ENCODE data around the gene CEP250. TPM values are rescaled to one million over a fixed set of nuclear protein-coding genes. Genes with fewer than 3 reads are reported as not detected.

The CEP250 gene
- total and polyA plus RNA-seq, 2 experiments from 2014 or later = 15.5 to 21.7 TPM

GRCh38 chr20:35410613-35411012, 44.8 kb upstream of the CEP250 start:
- no peak for DNase-seq
- peak overlapping the region; percentile 86 for H3K9ac ChIP-seq
- H4K20me1 ChIP-seq (ENCODE audit: insufficient read depth) = no peaks in the 10 kb centered on the region
- no peaks in the 10 kb centered on the region for H3K9me3 ChIP-seq (ENCODE audit: low read depth)
- H3K79me2 ChIP-seq (ENCODE audit: insufficient read depth) = peaks cover 62% of the 10 kb centered on the region
- TF ChIP-seq EZH2 (IDR thresholded peaks at IDR 0.05; ENCODE audit: insufficient read depth, poor library complexity, severe bottlenecking) = no peak
- TF ChIP-seq EZH2phosphoT487 (IDR thresholded peaks at IDR 0.05; ENCODE audit: insufficient read depth, low read depth) = no peak
- WGBS, 2 experiments (ENCODE audit: low coverage in 1 of 2, low lambda C conversion rate in 2 of 2, missing lambda C conversion rate in 2 of 2) = 59 to 63% methylated on average over 6 of the region's 6 CpGs
- H3K4me2 ChIP-seq (ENCODE audit: unreplicated experiment) = peak overlapping the region; percentile 94
- H3K4me1 ChIP-seq (ENCODE audit: insufficient read depth) = peaks cover 5% of the 10 kb centered on the region; the same call in 1 of the 2 replicates
- H3K9me2 ChIP-seq (ENCODE audit: insufficient read depth) = no peaks in the 10 kb centered on the region
- no peaks in the 10 kb centered on the region for H3K27me3 ChIP-seq (replicated peaks; ENCODE audit: insufficient read depth)
- H3F3A ChIP-seq (ENCODE audit: insufficient read depth) = no peaks in the 10 kb centered on the region
- no peak overlapping the region for H2AFZ ChIP-seq
- peak overlapping the region; percentile 90 for H3K4me3 ChIP-seq
- peaks cover 27% of the 10 kb centered on the region for H3K36me3 ChIP-seq (ENCODE audit: low read depth)
- in situ Hi-C loops (cut with MboI) = no loop called here
- H3K27ac ChIP-seq = no peak overlapping the region

GRCh38 chr20:35421322-35421721, 34.1 kb upstream of the CEP250 start:
- no peaks in the 10 kb centered on the region for H3K9me3 ChIP-seq (ENCODE audit: low read depth)
- no peak overlapping the region for H2AFZ ChIP-seq
- DNase-seq = no peak
- in situ Hi-C loops (cut with MboI) = no loop called here
- TF ChIP-seq EZH2 (IDR thresholded peaks at IDR 0.05; ENCODE audit: insufficient read depth, poor library complexity, severe bottlenecking) = no peak
- no peak for TF ChIP-seq EZH2phosphoT487 (IDR thresholded peaks at IDR 0.05; ENCODE audit: insufficient read depth, low read depth)
- no peak overlapping the region for H3K9ac ChIP-seq
- no peak overlapping the region for H3K4me3 ChIP-seq
- H3K27me3 ChIP-seq (replicated peaks; ENCODE audit: insufficient read depth) = no peaks in the 10 kb centered on the region
- no peaks in the 10 kb centered on the region for H3F3A ChIP-seq (ENCODE audit: insufficient read depth)
- no peaks in the 10 kb centered on the region for H3K36me3 ChIP-seq (ENCODE audit: low read depth)
- no peak overlapping the region for H3K27ac ChIP-seq
- H3K4me2 ChIP-seq (ENCODE audit: unreplicated experiment) = no peak overlapping the region
- H3K4me1 ChIP-seq (ENCODE audit: insufficient read depth) = no peaks in the 10 kb centered on the region
- H3K79me2 ChIP-seq (ENCODE audit: insufficient read depth) = no peaks in the 10 kb centered on the region
- no peaks in the 10 kb centered on the region for H3K9me2 ChIP-seq (ENCODE audit: insufficient read depth)
- no peaks in the 10 kb centered on the region for H4K20me1 ChIP-seq (ENCODE audit: insufficient read depth)
- WGBS, 2 experiments (ENCODE audit: low coverage in 1 of 2, low lambda C conversion rate in 2 of 2, missing lambda C conversion rate in 2 of 2) = 70 to 72% methylated on average over 2 of the region's 2 CpGs

GRCh38 chr20:35431621-35432429, 23.6 kb upstream of the CEP250 start:
- Histone ChIP-seq H3K9me2 (ENCODE audit: insufficient read depth) (no peaks in the 10 kb centered on the region), H3K9ac (no peak overlapping the region), H2AFZ (no peak overlapping the region), H3K36me3 (ENCODE audit: low read depth) (no peaks in the 10 kb centered on the region), H3K4me3 (no peak overlapping the region), H3F3A (ENCODE audit: insufficient read depth) (no peaks in the 10 kb centered on the region), H3K79me2 (ENCODE audit: insufficient read depth) (no peaks in the 10 kb centered on the region), H4K20me1 (ENCODE audit: insufficient read depth) (no peaks in the 10 kb centered on the region), H3K27ac (no peak overlapping the region), H3K4me2 (ENCODE audit: unreplicated experiment) (no peak overlapping the region), H3K27me3 (replicated peaks; ENCODE audit: insufficient read depth) (no peaks in the 10 kb centered on the region), H3K4me1 (ENCODE audit: insufficient read depth) (no peaks in the 10 kb centered on the region), H3K9me3 (ENCODE audit: low read depth) (no peaks in the 10 kb centered on the region)
- WGBS, 2 experiments (ENCODE audit: low coverage in 1 of 2, low lambda C conversion rate in 2 of 2, missing lambda C conversion rate in 2 of 2) = 59 to 62% methylated on average over 6 of the region's 6 CpGs
- no peak for TF ChIP-seq EZH2 (IDR thresholded peaks at IDR 0.05; ENCODE audit: insufficient read depth, poor library complexity, severe bottlenecking)
- TF ChIP-seq EZH2phosphoT487 (IDR thresholded peaks at IDR 0.05; ENCODE audit: insufficient read depth, low read depth) = no peak
- no peak for DNase-seq
- in situ Hi-C loops (cut with MboI) = no loop called here

- in situ Hi-C loops (cut with MboI) = no loop called here
- H4K20me1 ChIP-seq (ENCODE audit: insufficient read depth) = no peaks in the 10 kb centered on the region
Observed at GRCh38 chr20:35432430-35432735, 23.0 kb upstream of the CEP250 start.

More at GRCh38 chr20:35432430-35432735, 23.0 kb upstream of the CEP250 start:
- Histone ChIP-seq H3K9me2 (ENCODE audit: insufficient read depth) (no peaks in the 10 kb centered on the region), H3K36me3 (ENCODE audit: low read depth) (no peaks in the 10 kb centered on the region), H3F3A (ENCODE audit: insufficient read depth) (no peaks in the 10 kb centered on the region), H3K9me3 (ENCODE audit: low read depth) (no peaks in the 10 kb centered on the region), H3K4me1 (ENCODE audit: insufficient read depth) (no peaks in the 10 kb centered on the region), H3K27ac (no peak overlapping the region), H3K79me2 (ENCODE audit: insufficient read depth) (no peaks in the 10 kb centered on the region), H3K4me2 (ENCODE audit: unreplicated experiment) (no peak overlapping the region), H3K27me3 (replicated peaks; ENCODE audit: insufficient read depth) (no peaks in the 10 kb centered on the region), H3K9ac (no peak overlapping the region), H2AFZ (no peak overlapping the region), H3K4me3 (no peak overlapping the region)
- DNase-seq = no peak
- 82 to 94% methylated on average over 1 of the region's 1 CpG for WGBS, 2 experiments (ENCODE audit: low coverage in 1 of 2, low lambda C conversion rate in 2 of 2, missing lambda C conversion rate in 2 of 2)
- TF ChIP-seq EZH2phosphoT487 (IDR thresholded peaks at IDR 0.05; ENCODE audit: insufficient read depth, low read depth) = no peak
- TF ChIP-seq EZH2 (IDR thresholded peaks at IDR 0.05; ENCODE audit: insufficient read depth, poor library complexity, severe bottlenecking) = no peak

All from GM23248 (cell line).